Stimulated activated effector memory CD8-positive, alpha-beta T cell treated with anti-CD3 and anti-CD28 coated beads, Interleukin-12 subunit alpha, Interleukin-12 subunit beta, amount 100 ng/mL, for 72 hours (primary cell): ENCODE data around the gene LMO1.

Experiments
- ATAC-seq: fragments of 150-1000 bp; cut with Tn5 transposase; 2 replicates; pipeline ENCODE4 v1.10.0; 2021
- DNase-seq, 2 donors: peaks; one replicate each; pipeline ENCODE4 v3.0.0; 2021 to 2022; ENCODE audit warnings: low spot score in 2 of 2
- H3K27ac Mint-ChIP-seq: one replicate; pipeline ENCODE4 v1.8.0; 2022; ENCODE audit warnings: mild to moderate bottlenecking, mixed read lengths
- H3K36me3 Mint-ChIP-seq: one replicate; pipeline ENCODE4 v1.8.0; 2022; ENCODE audit warnings: mild to moderate bottlenecking, mixed read lengths
- H3K4me1 Mint-ChIP-seq: one replicate; pipeline ENCODE4 v1.8.0; 2022; ENCODE audit warnings: mixed read lengths
- H3K4me3 Mint-ChIP-seq: one replicate; pipeline ENCODE4 v1.8.0; 2022; ENCODE audit warnings: mild to moderate bottlenecking, mixed read lengths
- H3K9me3 Mint-ChIP-seq: one replicate; pipeline ENCODE4 v1.8.0; 2022; ENCODE audit warnings: mixed read lengths

The LMO1 gene

DNA sequence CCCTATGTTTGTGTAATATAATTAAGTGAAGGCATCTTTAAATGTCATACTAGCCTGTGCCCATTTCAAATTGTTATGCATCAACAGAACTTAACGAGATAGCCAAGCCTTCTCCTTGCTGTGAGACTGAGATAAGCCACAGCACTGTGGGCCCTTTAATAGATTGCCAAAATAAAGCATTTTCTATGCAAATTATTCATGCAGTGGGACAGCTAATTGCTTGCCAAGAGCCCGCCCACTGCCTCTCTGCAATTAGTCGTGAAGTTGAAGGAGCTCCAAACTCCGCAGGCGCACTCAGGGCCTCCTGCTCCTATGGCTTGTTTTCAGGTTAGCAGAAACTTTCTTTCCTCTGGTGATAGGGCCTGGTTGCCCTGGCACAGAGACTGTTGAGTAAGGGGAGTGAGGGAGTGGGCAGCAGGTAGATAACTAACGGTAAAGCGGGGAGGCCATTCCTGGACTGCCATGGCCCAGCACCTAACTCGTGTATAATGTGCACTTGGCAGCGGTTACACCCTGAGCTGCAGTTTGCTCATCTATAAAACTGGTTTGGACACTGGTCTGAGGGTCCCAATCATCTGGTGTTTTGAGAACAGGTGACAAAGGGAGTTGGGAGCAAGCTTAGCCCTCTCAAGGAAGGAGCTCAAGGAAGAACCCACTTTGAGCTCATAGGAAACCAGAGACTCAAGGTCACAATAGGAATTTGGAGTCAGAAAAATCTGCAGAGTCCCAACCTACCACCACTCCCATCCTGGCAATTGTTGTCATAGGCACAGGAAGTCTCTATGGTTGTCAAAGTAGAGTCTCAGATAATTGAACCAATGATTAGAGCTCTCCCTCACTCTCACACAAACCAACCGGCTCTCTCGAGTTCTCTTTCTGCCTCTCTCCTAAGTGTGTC, 60.9 kb downstream of the LMO1 start:
- Mint-ChIP-seq H3K4me1 (no peaks in the 10 kb centered on the region), H3K27ac (no peak overlapping the region), H3K36me3 (no peaks in the 10 kb centered on the region), H3K9me3 (no peaks in the 10 kb centered on the region), H3K4me3 (no peak overlapping the region)
- ATAC-seq, result no peak
- DNase-seq, result no peak

GRCh38 chr11:8201644-8202365, 61.9 kb downstream of the LMO1 start:
- H3K4me1 Mint-ChIP-seq, result no peaks in the 10 kb centered on the region
- H3K9me3 Mint-ChIP-seq, result no peaks in the 10 kb centered on the region
- no peak for DNase-seq
- H3K36me3 Mint-ChIP-seq, result no peaks in the 10 kb centered on the region
- no peak overlapping the region for H3K27ac Mint-ChIP-seq
- ATAC-seq, result no peak
- H3K4me3 Mint-ChIP-seq, result no peak overlapping the region

DNA sequence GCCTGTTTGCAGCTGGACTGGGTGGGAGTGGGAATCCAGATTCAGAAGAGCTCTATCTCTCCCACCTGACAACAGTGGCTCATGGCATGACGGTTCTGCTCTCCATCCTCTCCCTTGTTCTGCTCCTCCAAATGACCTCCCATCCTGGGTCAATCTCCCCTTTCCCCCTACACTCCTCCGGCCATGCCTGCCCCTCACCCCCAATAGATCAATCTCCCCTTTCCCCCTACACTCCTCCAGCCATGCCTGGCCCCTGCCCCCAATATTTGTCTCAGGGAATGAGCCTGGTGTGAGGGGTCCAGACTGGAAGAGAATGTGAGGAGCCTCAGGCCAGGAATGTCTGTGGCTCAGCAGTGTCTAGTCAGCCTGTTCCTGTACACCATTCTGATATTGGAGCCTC, 64.0 kb downstream of the LMO1 start:
- H3K4me1 Mint-ChIP-seq, result no peaks in the 10 kb centered on the region
- ATAC-seq (no peak), DNase-seq (no peak)
- H3K36me3 Mint-ChIP-seq, result no peaks in the 10 kb centered on the region
- H3K9me3 Mint-ChIP-seq, result no peaks in the 10 kb centered on the region
- H3K27ac Mint-ChIP-seq, result no peak overlapping the region
- no peak overlapping the region for H3K4me3 Mint-ChIP-seq

- no peaks in the 10 kb centered on the region for H3K4me1 Mint-ChIP-seq
- no peak for DNase-seq
- no peaks in the 10 kb centered on the region for H3K9me3 Mint-ChIP-seq
- no peak overlapping the region for H3K27ac Mint-ChIP-seq
- ATAC-seq, result no peak
- no peaks in the 10 kb centered on the region for H3K36me3 Mint-ChIP-seq
- H3K4me3 Mint-ChIP-seq, result no peak overlapping the region
Measured at GRCh38 chr11:8196749-8197148, 66.9 kb downstream of the LMO1 start.

DNA sequence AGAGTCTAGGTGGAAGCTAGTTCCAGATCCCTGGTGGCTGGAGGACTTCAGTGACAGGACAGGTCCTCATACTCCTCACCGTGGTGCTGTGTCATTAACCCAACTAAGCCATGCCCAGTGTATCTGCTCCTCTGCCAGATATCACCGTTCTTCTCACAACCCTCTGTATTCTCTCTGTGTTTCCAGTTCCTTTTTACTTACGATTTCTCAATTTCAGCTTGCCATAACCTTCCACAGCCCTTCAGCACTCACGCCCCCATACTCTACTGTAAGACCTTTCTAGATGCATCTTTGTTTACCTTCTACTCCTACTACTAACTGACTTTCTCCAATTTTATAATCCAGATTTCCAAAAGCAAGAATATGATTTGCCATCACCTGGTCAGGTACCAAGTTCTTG, 68.7 kb downstream of the LMO1 start:
- no peaks in the 10 kb centered on the region for H3K9me3 Mint-ChIP-seq
- H3K4me3 Mint-ChIP-seq, result no peak overlapping the region

DNA sequence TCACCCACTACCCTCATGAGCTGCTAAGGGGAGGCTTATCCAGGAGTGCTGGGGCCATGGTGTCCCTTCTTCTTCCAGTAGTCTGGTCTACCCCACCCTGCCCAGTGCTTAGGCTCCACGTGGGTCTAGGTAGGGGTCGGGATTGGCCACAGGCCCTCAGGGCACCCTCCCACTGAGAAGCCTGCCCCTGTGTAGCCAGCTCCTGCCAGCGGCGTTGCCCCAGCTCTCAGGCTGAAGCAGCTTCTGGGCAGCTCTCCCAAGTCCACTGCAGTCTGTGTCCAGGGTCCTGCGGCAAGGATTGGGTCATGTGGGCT, 70.8 kb downstream of the LMO1 start:
- H3K27ac Mint-ChIP-seq, result no peak overlapping the region
- no peaks in the 10 kb centered on the region for H3K9me3 Mint-ChIP-seq
- DNase-seq (no peak), ATAC-seq (peak; percentile 22)
- no peaks in the 10 kb centered on the region for H3K4me1 Mint-ChIP-seq
- H3K36me3 Mint-ChIP-seq, result no peaks in the 10 kb centered on the region
- no peak overlapping the region for H3K4me3 Mint-ChIP-seq

More for the DNA sequence above, 68.7 kb downstream of the LMO1 start:
- H3K27ac Mint-ChIP-seq, result no peak overlapping the region
- H3K4me1 Mint-ChIP-seq, result no peaks in the 10 kb centered on the region
- no peaks in the 10 kb centered on the region for H3K36me3 Mint-ChIP-seq
- ATAC-seq (no peak), DNase-seq (no peak)

GRCh38 chr11:8192016-8192895, 71.4 kb downstream of the LMO1 start:
- H3K36me3 Mint-ChIP-seq, result no peaks in the 10 kb centered on the region
- no peak overlapping the region for H3K27ac Mint-ChIP-seq
- no peak overlapping the region for H3K4me3 Mint-ChIP-seq
- peak; percentile 19 to 62 for DNase-seq
- H3K9me3 Mint-ChIP-seq, result no peaks in the 10 kb centered on the region
- no peaks in the 10 kb centered on the region for H3K4me1 Mint-ChIP-seq
- peak; percentile 60 for ATAC-seq

GRCh38 chr11:8190431-8190830, 73.2 kb downstream of the LMO1 start:
- H3K4me3 Mint-ChIP-seq, result no peak overlapping the region
- no peak for ATAC-seq

DNA sequence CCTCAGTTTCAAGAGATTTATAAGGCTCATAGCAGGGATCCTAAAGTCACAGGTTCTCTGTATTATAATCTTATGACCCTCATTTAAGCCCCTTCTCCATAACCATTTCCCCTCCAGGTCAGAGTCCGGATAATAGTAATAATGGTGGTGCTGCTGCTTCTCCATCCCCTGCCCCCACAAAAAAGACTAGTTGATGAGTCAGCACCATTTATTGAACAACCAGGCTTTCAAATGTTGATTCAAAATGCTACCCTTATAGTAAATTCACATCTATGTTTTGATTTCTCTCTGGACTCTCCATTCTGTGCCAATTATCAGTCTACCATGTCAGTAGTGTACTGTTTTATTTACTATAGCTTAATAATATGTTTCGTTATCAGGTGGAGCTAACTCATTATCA, 77.2 kb downstream of the LMO1 start:
- no peaks in the 10 kb centered on the region for H3K36me3 Mint-ChIP-seq
- no peak for ATAC-seq

More at GRCh38 chr11:8190431-8190830, 73.2 kb downstream of the LMO1 start:
- Mint-ChIP-seq H3K36me3 (no peaks in the 10 kb centered on the region), H3K9me3 (no peaks in the 10 kb centered on the region), H3K27ac (no peak overlapping the region), H3K4me1 (no peaks in the 10 kb centered on the region)
- DNase-seq, result no peak

DNA sequence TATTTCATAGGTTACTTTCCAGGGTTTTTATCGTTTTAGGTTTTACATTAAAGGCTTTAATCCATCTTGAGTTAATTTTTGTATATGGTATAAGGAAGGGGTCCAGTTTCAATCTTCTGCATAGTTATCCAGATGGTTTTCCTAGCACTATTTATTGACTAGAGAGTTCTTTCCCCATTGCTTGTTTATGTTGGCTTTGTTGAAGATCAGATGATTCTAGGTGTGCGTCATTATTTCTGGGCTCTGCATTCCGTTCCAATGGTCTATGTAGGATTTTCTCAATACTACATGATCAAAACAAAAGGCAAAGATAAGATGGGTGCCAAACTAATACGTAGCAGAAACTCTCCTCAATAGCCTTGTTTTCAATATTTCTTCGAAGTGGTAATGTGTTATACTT, 80.6 kb downstream of the LMO1 start:
- H3K4me1 Mint-ChIP-seq, result no peaks in the 10 kb centered on the region
- H3K4me3 Mint-ChIP-seq, result no peak overlapping the region
- no peaks in the 10 kb centered on the region for H3K9me3 Mint-ChIP-seq
- no peak overlapping the region for H3K27ac Mint-ChIP-seq
- DNase-seq (no peak), ATAC-seq (no peak)
- H3K36me3 Mint-ChIP-seq, result no peaks in the 10 kb centered on the region

More for the DNA sequence above, 77.2 kb downstream of the LMO1 start:
- no peak overlapping the region for H3K27ac Mint-ChIP-seq
- no peak overlapping the region for H3K4me3 Mint-ChIP-seq
- no peak for DNase-seq
- H3K9me3 Mint-ChIP-seq, result no peaks in the 10 kb centered on the region
- H3K4me1 Mint-ChIP-seq, result no peaks in the 10 kb centered on the region

DNA sequence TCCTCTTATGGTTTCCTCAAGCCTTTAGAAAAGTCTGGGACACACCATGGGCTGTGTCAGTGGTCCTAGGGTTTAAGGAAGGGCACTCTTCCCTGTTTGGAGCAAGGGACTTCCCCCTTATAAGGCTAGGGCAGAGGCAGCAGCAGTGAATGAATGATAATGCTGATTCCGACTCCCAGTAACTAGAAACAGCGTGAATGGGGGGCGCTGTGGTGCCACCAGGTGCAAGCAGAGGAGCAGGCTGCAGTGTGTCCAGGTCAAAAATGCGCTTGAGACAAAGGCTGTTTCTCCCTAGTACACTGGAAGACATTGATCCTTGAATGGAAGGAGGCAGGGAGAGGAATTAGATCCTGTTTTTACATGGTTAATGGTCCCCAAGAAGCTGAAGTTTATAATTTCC, 83.2 kb downstream of the LMO1 start:
- Mint-ChIP-seq H3K4me3 (no peak overlapping the region), H3K4me1 (no peaks in the 10 kb centered on the region), H3K36me3 (no peaks in the 10 kb centered on the region), H3K27ac (no peak overlapping the region), H3K9me3 (no peaks in the 10 kb centered on the region)
- ATAC-seq (no peak), DNase-seq (no peak)

DNA sequence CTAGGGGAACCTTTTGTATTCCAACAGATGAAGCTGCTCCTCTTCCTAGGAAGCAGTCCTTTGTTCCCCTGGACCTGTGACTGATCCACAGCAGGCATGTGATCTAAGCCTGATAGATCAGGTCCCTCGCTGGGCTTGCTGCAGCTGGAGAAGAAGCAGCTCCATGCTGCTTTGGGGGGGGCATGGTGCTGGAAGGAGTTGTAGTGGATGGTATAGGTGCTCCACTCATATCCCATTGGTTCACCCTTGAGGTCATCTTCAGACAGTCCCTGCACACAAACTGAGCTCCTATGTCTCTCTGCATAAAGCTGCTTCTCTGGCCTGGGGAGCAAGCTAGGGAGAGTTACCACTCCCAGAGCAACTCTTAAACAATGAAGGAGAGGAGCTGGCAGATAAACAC, 85.4 kb downstream of the LMO1 start:
- Mint-ChIP-seq H3K4me3 (no peak overlapping the region), H3K36me3 (no peaks in the 10 kb centered on the region), H3K9me3 (no peaks in the 10 kb centered on the region), H3K27ac (no peak overlapping the region), H3K4me1 (no peaks in the 10 kb centered on the region)
- ATAC-seq (peak; percentile 36), DNase-seq (no peak)

DNA sequence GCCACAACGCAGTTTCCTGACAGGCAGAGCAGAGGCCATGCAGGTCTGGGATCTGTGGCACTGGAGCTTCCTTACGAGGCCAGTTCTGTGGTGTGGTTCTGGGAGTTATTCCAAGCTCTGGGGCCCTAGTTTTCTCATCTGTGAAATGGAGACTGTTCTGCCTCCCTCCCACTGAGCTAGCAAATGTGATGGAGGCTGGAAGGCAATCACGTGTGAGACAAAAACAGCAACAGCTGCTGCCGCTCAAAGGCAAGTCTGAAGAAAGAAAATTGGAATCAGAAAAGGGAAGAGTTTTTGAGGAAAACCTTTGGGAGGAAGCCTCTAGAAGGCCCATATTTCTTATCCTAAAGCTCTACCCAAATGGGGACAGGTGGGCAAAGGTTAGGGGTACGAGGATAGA, 86.5 kb downstream of the LMO1 start:
- no peak overlapping the region for H3K27ac Mint-ChIP-seq
- H3K4me1 Mint-ChIP-seq, result no peaks in the 10 kb centered on the region
- H3K4me3 Mint-ChIP-seq, result no peak overlapping the region
- DNase-seq (no peak), ATAC-seq (no peak)
- H3K9me3 Mint-ChIP-seq, result no peaks in the 10 kb centered on the region
- no peaks in the 10 kb centered on the region for H3K36me3 Mint-ChIP-seq
